ENCODE measurements around the gene MAML2. TPM values are rescaled to one million over a fixed set of nuclear protein-coding genes. Genes with fewer than 3 reads are reported as not detected.

The MAML2 gene
- total and polyA plus RNA-seq, 2 of the 8 experiments (the other 6 are each of a cell fraction or from before 2014, with no cell fraction given), result 3.8 to 6.6 TPM

DNA sequence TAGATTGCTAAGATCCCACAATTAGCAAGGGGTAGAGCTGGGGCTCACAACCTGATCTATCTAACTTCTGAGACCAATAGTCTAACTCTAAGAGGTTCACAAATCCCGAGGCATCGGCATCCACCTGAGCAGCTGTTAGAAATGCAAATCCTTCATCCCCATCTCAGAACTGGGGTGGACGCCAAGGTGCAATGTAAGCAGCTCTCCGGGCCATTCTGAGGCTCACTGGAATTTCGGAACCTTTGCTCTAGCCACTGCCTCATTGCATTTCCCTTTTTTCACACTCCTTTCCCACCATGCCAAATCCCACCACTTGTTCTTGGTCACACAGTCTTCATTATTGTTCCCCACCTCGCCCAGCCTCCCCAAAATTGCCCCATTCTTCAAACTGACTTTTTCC, 29.8 kb downstream of the MAML2 start:
- no peak for DNase-seq (ENCODE audit: low read depth in 1 of 2, low spot score in 2 of 2)
- H3K79me2 ChIP-seq (ENCODE audit: control insufficient read depth in 1 of 2, insufficient read depth in 2 of 2, low read length in 2 of 2), result no peaks in the 10 kb centered on the region
- H2BK20ac ChIP-seq (ENCODE audit: low read length), result no peak overlapping the region
- no peak overlapping the region for H4K8ac ChIP-seq (ENCODE audit: extremely low read depth, insufficient read depth, low read length)
- no peaks in the 10 kb centered on the region for H3K36me3 ChIP-seq (ENCODE audit: control insufficient read depth in 2 of 4, insufficient read depth in 4 of 4, low read length in 3 of 4)
- no peak overlapping the region for H4K5ac ChIP-seq (ENCODE audit: insufficient read length, low read depth, low read length)
- H3K4ac ChIP-seq (replicated peaks; ENCODE audit: insufficient read length, low read depth, low read length), result no peak overlapping the region
- no peak overlapping the region for H2AK5ac ChIP-seq (ENCODE audit: low read depth, low read length)
- no peaks in the 10 kb centered on the region for H3K23me2 ChIP-seq (ENCODE audit: low read depth, low read length)
- H2AFZ ChIP-seq (ENCODE audit: low read length), result no peak overlapping the region
- no peak overlapping the region for H3K23ac ChIP-seq (ENCODE audit: insufficient read length)
- H3K4me2 ChIP-seq (ENCODE audit: insufficient read depth in 1 of 2, low read depth in 2 of 2, low read length in 2 of 2), result no peak overlapping the region
- H3K27me3 ChIP-seq (replicated peaks in 1 of 4; ENCODE audit: control insufficient read depth in 3 of 4, extremely low read depth in 1 of 4, insufficient read depth in 3 of 4, low read length in 3 of 4), result no peaks in the 10 kb centered on the region
- H2BK120ac ChIP-seq (replicated peaks; ENCODE audit: low read depth, low read length), result no peak overlapping the region
- no peak overlapping the region for H2BK12ac ChIP-seq (ENCODE audit: low read depth, low read length)
- FAIRE-seq, result no peak
- no peaks in the 10 kb centered on the region for H4K20me1 ChIP-seq (replicated peaks in 1 of 2; ENCODE audit: control insufficient read depth in 1 of 2, insufficient read depth in 2 of 2, low read length in 2 of 2)
- TF ChIP-seq ASH2L (IDR thresholded peaks at IDR 0.05; ENCODE audit: low read length) (no peak), GABPA (IDR thresholded peaks at IDR 0.05; ENCODE audit: borderline replicate concordance, insufficient read depth, low read length) (no peak), RFX5 (IDR thresholded peaks at IDR 0.05; ENCODE audit: borderline replicate concordance, low read depth, low read length) (no peak), NANOG (IDR thresholded peaks at IDR 0.05; ENCODE audit: insufficient read depth, low read depth, low read length, poor library complexity, severe bottlenecking) (no peak), NRF1 (IDR thresholded peaks at IDR 0.05; ENCODE audit: low read depth, low read length) (no peak), HDAC2 (IDR thresholded peaks at IDR 0.05; ENCODE audit: borderline replicate concordance in 1 of 2, low read depth in 2 of 2, low read length in 2 of 2) (no peak)
- TF ChIP-seq, protein P1, sequence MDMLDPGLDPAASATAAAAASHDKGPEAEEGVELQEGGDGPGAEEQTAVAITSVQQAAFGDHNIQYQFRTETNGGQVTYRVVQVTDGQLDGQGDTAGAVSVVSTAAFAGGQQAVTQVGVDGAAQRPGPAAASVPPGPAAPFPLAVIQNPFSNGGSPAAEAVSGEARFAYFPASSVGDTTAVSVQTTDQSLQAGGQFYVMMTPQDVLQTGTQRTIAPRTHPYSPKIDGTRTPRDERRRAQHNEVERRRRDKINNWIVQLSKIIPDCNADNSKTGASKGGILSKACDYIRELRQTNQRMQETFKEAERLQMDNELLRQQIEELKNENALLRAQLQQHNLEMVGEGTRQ (IDR thresholded peaks at IDR 0.05; ENCODE audit: low read length), result no peak
- TF ChIP-seq, protein P2, sequence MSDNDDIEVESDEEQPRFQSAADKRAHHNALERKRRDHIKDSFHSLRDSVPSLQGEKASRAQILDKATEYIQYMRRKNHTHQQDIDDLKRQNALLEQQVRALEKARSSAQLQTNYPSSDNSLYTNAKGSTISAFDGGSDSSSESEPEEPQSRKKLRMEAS (IDR thresholded peaks at IDR 0.05), result no peak
- H3K14ac ChIP-seq (ENCODE audit: insufficient read length), result no peak overlapping the region
- H3K4me3 ChIP-seq (ENCODE audit: extremely low read depth in 1 of 4, insufficient read depth in 2 of 4, low read depth in 3 of 4, low read length in 4 of 4), result no peak overlapping the region
- H3K9me3 ChIP-seq (ENCODE audit: insufficient read depth in 2 of 2, low read depth in 1 of 2, low read length in 1 of 2), result no peaks in the 10 kb centered on the region
- no peak overlapping the region for H3K56ac ChIP-seq (replicated peaks; ENCODE audit: insufficient read length, low read depth, low read length)
- no peak overlapping the region for H2BK5ac ChIP-seq (ENCODE audit: low read depth, low read length)
- 67% methylated on average over 6 of the region's 6 CpGs; no CpG with 5 or more reads in 1 of the 2 experiments for WGBS, 2 experiments (ENCODE audit: extremely low coverage in 1 of 2, insufficient coverage in 1 of 2, insufficient read length in 1 of 2, insufficient replicate concordance in 2 of 2, low coverage in 1 of 2, low lambda C conversion rate in 2 of 2, missing lambda C conversion rate in 1 of 2)
- no peak overlapping the region for H3K18ac ChIP-seq (ENCODE audit: extremely low read depth, low read length)
- ChIA-PET CTCF (ENCODE audit: partially characterized antibody) (interaction anchor here (1.0 to 2.5 kb wide), 4 partner anchors 19 to 31 kb away, joined by 4 to 11 read pairs (median 5); partner anchors contain the start of gene MAML2), POLR2A (ENCODE audit: partially characterized antibody) (no interaction called here)
- H2BK15ac ChIP-seq (ENCODE audit: low read length), result no peak overlapping the region
- H3K79me1 ChIP-seq (ENCODE audit: low read depth, low read length), result no peaks in the 10 kb centered on the region
- no peak overlapping the region for H4K91ac ChIP-seq (replicated peaks; ENCODE audit: insufficient read length, low read length)
- H3K4me1 ChIP-seq (replicated peaks in 1 of 4; ENCODE audit: control insufficient read depth in 3 of 4, insufficient read depth in 4 of 4, low read length in 3 of 4), result peaks cover 0 to 12% (median 2%) of the 10 kb centered on the region in 4 experiments; a peak in 3 of 7 replicates
- H3K27ac ChIP-seq (ENCODE audit: low read depth, low read length), result no peak overlapping the region
- no peak overlapping the region for H3K9ac ChIP-seq (replicated peaks in 1 of 4; ENCODE audit: extremely low read depth in 1 of 4, low read depth in 3 of 4, low read length in 3 of 4)
